Activated T-helper 17 cell treated with anti-CD3 and anti-CD28 coated beads, Interleukin-2, amount 50 U/mL, for 72 hours (primary cell): ENCODE data around the gene RNF214. TPM values are rescaled to one million over a fixed set of nuclear protein-coding genes. Genes with fewer than 3 reads are reported as not detected.
A peak's percentile ranks its signal among the peaks of the same experiment; 100 is the strongest.
"Not testable (repeated sequence)": the region's sequence is repeated elsewhere in the genome, so short reads cannot be mapped to it uniquely, and the experiment has no call there.

ENCODE experiments used
- ATAC-seq: fragments of 150-1000 bp; cut with Tn5 transposase; replicated peaks from 2 replicates; pipeline ENCODE4 v1.10.0; 2021; ENCODE audit warnings: mild to moderate bottlenecking, moderate library complexity
- H3K27ac Mint-ChIP-seq: one replicate; pipeline ENCODE4 v1.8.0; 2022; ENCODE audit warnings: mixed read lengths
- H3K27me3 Mint-ChIP-seq: one replicate; pipeline ENCODE4 v1.8.0; 2022; ENCODE audit warnings: mixed read lengths
- H3K36me3 Mint-ChIP-seq: one replicate; pipeline ENCODE4 v1.8.0; 2022; ENCODE audit warnings: low read depth, mild to moderate bottlenecking, mixed read lengths
- H3K4me1 Mint-ChIP-seq: one replicate; pipeline ENCODE4 v1.8.0; 2022; ENCODE audit warnings: mixed read lengths
- H3K4me3 Mint-ChIP-seq: one replicate; pipeline ENCODE4 v1.8.0; 2022; ENCODE audit warnings: mild to moderate bottlenecking, mixed read lengths
- H3K9me3 Mint-ChIP-seq: one replicate; pipeline ENCODE4 v1.8.0; 2022; ENCODE audit warnings: mixed read lengths
- total RNA-seq, 2 donors: library from RNA; stranded (reverse); gene quantifications; one replicate each; pipeline ENCODE4 v1.2.3, GENCODE V29; 2022

RNF214 gene
- total RNA-seq, 2 donors from 2014 or later = 15.3 to 18.6 TPM

DNA sequence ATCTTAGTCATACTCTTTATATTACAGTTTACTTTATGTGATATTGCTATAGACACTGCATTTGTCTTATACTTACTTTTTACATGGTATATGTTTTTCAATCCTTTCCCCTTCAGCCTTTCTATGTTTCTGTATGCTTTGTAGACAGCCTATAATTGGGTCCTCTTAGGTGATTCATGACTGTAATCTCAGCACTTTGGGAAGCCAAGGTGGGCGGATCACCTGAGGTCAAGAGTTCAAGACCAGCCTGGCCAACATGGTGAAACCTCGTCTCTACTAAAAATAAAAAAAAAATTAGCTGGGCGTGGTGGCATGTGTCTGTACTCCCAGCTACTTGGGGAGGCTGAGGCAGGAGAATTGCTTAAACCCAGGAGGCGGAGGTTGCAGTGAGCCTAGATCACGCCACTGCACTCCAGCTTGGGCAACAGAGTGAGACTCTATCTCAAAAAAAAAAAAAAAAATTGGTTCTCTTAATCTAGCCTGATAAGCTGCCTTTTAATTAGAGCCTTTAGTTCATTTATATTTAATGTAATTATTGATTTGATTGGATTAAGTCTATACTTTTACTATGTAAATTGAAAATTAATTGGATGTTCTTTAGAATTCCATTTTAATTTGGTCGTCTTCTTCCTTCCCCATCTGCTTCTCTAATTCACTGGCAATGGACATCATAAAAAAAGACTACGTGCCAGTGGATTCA, 32.3 kb downstream of the RNF214 start:
- H3K27me3 Mint-ChIP-seq, H3K9me3 Mint-ChIP-seq, H3K4me1 Mint-ChIP-seq, ATAC-seq, H3K4me3 Mint-ChIP-seq, H3K27ac Mint-ChIP-seq: not testable (repeated sequence)
- peaks cover 45% of the 10 kb centered on the region for H3K36me3 Mint-ChIP-seq

DNA sequence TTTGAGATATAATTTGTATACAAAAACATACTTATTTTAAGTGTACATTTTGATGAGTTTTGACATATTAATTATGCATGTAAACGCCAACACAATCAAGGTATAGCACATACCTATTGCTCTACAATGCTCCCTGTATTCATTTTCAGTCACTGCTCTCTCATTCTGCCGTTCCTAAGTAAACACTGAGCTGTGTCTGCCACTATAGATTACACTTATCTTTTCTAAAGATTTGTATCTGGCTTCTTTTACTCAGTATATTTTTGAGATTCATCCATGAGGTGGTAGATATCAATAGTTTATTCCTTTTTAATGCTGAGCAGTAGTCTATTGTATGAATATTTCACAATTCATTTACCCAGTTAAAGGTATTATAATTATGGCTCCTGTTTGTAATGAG, 33.3 kb downstream of the RNF214 start:
- no peaks in the 10 kb centered on the region for H3K9me3 Mint-ChIP-seq
- no peak overlapping the region for H3K4me3 Mint-ChIP-seq
- no peaks in the 10 kb centered on the region for H3K27me3 Mint-ChIP-seq
- H3K36me3 Mint-ChIP-seq = peaks cover 40% of the 10 kb centered on the region
- H3K4me1 Mint-ChIP-seq = peaks cover 4% of the 10 kb centered on the region
- no peak overlapping the region for H3K27ac Mint-ChIP-seq
- no peak for ATAC-seq

GRCh38 chr11:117269856-117270255, 37.4 kb downstream of the RNF214 start:
- Mint-ChIP-seq H3K36me3 (peaks cover 32% of the 10 kb centered on the region), H3K4me1 (peaks cover 9% of the 10 kb centered on the region), H3K4me3 (no peak overlapping the region), H3K27me3 (no peaks in the 10 kb centered on the region), H3K27ac (no peak overlapping the region), H3K9me3 (no peaks in the 10 kb centered on the region)
- no peak for ATAC-seq

- Mint-ChIP-seq H3K9me3 (no peaks in the 10 kb centered on the region), H3K4me1 (peaks cover 18% of the 10 kb centered on the region), H3K27me3 (no peaks in the 10 kb centered on the region), H3K4me3 (no peak overlapping the region), H3K36me3 (peaks cover 26% of the 10 kb centered on the region), H3K27ac (no peak overlapping the region)
- no peak for ATAC-seq
These were observed 38.7 kb downstream of the RNF214 start for GRCh38 chr11:117271208-117271607.

GRCh38 chr11:117272175-117272574, 39.7 kb downstream of the RNF214 start:
- H3K27me3 Mint-ChIP-seq, H3K27ac Mint-ChIP-seq, H3K4me3 Mint-ChIP-seq, H3K9me3 Mint-ChIP-seq, ATAC-seq: not testable (repeated sequence)
- peaks cover 18% of the 10 kb centered on the region for H3K4me1 Mint-ChIP-seq
- peaks cover 16% of the 10 kb centered on the region for H3K36me3 Mint-ChIP-seq

DNA sequence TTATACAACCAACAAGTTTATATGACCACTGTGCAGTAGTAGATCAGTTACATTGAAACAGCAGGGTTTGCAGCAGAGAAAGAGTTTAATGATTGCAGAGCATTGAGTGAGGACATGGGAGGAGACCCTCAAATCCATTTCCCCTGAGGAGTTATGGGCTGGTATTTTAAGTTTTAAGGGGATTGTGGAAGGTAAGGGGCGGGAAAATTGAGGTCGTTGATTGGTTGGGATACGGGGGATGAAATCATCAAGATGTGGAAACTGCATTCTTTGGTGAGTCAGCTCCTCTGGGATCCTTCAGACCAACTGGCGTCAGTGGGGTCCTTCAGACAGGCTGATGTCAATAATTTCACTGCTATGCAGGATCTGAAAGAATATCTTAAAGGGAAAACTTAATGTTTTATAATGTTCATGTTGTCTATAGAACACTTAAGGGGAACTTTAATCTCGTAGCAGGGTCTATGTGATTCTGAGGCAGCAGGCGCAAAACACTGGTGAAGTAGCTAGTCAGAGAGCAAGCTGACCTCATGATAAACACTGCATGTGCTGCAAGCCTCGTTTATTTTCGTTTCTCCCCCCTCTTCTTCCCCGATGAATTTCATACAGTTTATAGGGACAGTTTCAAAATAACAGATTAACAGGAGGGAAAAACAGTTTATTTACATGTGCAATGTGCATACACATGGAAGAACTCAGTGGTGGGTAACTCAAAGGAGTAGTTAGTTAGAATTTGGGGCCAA, 41.2 kb downstream of the RNF214 start:
- Mint-ChIP-seq H3K27me3 (no peaks in the 10 kb centered on the region), H3K9me3 (no peaks in the 10 kb centered on the region), H3K4me1 (peaks cover 18% of the 10 kb centered on the region), H3K27ac (peak overlapping the region; percentile 37), H3K36me3 (peaks cover 7% of the 10 kb centered on the region), H3K4me3 (no peak overlapping the region)
- no peak for ATAC-seq

DNA sequence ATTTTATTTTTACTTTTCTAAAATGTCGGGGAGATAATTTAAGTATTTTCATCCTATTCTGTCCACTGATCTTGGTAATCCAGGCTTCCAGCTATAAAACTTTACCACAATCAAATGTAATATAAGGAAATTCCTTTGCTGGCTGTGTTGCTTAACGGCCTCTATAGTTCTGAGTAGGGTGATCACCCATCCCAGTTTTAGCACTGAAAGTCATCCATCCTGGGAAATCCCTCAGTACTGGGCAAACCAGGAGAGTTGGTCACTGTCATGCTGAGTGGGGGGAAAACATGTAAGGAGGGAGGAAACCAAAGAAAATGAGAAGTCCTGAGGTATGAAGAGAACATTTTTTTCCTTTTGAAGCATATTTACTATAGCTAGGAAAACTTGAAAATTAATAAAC, 45.9 kb downstream of the RNF214 start:
- Mint-ChIP-seq H3K27me3 (no peaks in the 10 kb centered on the region), H3K4me3 (no peak overlapping the region), H3K9me3 (no peaks in the 10 kb centered on the region), H3K4me1 (peaks cover 43% of the 10 kb centered on the region), H3K27ac (peak overlapping the region; percentile 16), H3K36me3 (peaks cover 30% of the 10 kb centered on the region)
- no peak for ATAC-seq

DNA sequence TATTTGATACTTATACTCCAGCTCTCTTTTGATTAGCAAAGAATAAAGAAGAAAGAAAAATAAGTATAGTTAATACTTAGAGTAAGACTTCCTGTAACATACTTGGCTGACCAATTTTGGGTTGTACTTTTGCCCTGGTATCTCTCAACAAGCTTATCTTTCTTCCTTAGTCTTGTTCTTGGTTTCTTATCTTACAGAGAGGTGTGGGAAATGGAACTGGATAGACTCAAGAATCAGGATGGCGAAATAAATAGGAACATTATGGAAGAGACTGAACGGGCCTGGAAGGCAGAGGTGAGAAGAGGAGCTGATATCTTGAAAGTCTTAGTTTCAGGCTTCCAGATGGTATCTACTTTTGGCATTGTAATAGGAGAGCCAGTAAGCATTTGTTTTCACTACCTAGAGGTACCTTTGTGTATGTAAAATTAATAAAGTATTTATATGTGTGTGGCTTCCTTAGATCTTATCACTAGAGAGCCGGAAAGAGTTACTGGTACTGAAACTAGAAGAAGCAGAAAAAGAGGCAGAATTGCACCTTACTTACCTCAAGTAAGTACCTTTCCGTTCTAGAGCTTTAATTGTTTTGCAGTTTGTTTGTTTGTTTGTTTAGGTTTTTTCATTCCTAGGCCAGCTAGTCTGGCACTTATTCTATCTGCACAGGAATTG, 47.4 kb downstream of the RNF214 start:
- Mint-ChIP-seq H3K27ac (peak overlapping the region; percentile 76), H3K4me1 (peaks cover 34% of the 10 kb centered on the region), H3K36me3 (peaks cover 39% of the 10 kb centered on the region), H3K4me3 (peak overlapping the region; percentile 38), H3K27me3 (no peaks in the 10 kb centered on the region), H3K9me3 (no peaks in the 10 kb centered on the region)
- ATAC-seq = peak; percentile 72

GRCh38 chr11:117281159-117281558, 48.7 kb downstream of the RNF214 start:
- ATAC-seq = no peak
- no peaks in the 10 kb centered on the region for H3K9me3 Mint-ChIP-seq
- H3K36me3 Mint-ChIP-seq = peaks cover 52% of the 10 kb centered on the region
- no peak overlapping the region for H3K27ac Mint-ChIP-seq
- H3K4me1 Mint-ChIP-seq = peaks cover 25% of the 10 kb centered on the region
- H3K4me3 Mint-ChIP-seq = peak overlapping the region; percentile 38
- H3K27me3 Mint-ChIP-seq = no peaks in the 10 kb centered on the region

GRCh38 chr11:117281869-117282268, 49.4 kb downstream of the RNF214 start:
- Mint-ChIP-seq H3K4me1 (peaks cover 25% of the 10 kb centered on the region), H3K27me3 (no peaks in the 10 kb centered on the region), H3K36me3 (peaks cover 59% of the 10 kb centered on the region), H3K4me3 (no peak overlapping the region), H3K9me3 (no peaks in the 10 kb centered on the region), H3K27ac (peak overlapping the region; percentile 47)
- no peak for ATAC-seq

DNA sequence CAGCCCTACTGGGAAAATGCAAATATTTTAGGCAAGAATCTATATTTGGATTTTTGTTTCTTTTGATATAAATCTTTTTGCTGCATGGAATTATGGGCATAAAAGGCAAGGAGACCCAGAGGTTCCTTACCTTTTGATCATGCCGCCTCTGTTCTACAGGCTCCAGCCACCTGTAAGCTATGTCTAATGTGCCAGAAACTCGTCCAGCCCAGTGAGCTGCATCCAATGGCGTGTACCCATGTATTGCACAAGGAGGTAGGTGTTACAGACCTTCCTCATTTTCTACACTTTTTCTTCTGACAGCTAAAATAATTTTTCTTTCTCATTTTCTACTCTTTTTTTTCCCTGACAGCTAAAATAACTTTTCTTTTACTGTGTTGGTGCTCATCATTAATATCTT, 50.5 kb downstream of the RNF214 start:
- peaks cover 70% of the 10 kb centered on the region for H3K36me3 Mint-ChIP-seq
- peak overlapping the region; percentile 47 for H3K27ac Mint-ChIP-seq
- peaks cover 25% of the 10 kb centered on the region for H3K4me1 Mint-ChIP-seq
- ATAC-seq = no peak
- no peaks in the 10 kb centered on the region for H3K27me3 Mint-ChIP-seq
- H3K4me3 Mint-ChIP-seq = no peak overlapping the region
- no peaks in the 10 kb centered on the region for H3K9me3 Mint-ChIP-seq

GRCh38 chr11:117284053-117284452, 51.6 kb downstream of the RNF214 start:
- Mint-ChIP-seq H3K27me3 (no peaks in the 10 kb centered on the region), H3K9me3 (no peaks in the 10 kb centered on the region), H3K4me3 (no peak overlapping the region), H3K27ac (no peak overlapping the region), H3K4me1 (peaks cover 23% of the 10 kb centered on the region), H3K36me3 (peaks cover 80% of the 10 kb centered on the region)
- no peak for ATAC-seq

- peaks cover 72% of the 10 kb centered on the region for H3K36me3 Mint-ChIP-seq
- no peak for ATAC-seq
- H3K9me3 Mint-ChIP-seq = no peaks in the 10 kb centered on the region
- peaks cover 11% of the 10 kb centered on the region for H3K4me1 Mint-ChIP-seq
- no peak overlapping the region for H3K27ac Mint-ChIP-seq
- no peaks in the 10 kb centered on the region for H3K27me3 Mint-ChIP-seq
- no peak overlapping the region for H3K4me3 Mint-ChIP-seq
These were observed 54.1 kb downstream of the RNF214 start for GRCh38 chr11:117286588-117286987.

DNA sequence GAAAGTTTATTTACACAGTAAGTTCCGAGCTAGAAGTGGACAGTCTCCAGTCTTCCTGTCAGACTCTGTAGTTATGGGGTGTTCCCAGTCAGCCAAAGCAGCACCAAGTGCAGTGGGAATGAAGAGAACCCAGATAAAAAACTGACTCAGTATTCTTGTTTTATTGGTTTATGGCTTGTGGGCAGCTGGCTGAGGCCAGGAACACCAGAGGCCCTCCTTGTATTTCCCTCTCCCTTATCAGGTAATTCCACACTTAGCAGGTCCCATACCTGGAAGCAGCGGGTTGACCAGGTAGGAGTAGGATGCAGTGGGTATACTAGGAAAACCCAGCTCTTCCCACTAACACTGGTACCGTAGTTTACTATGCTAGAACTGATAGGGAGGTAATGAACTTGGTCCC, 55.2 kb downstream of the RNF214 start:
- H3K27me3 Mint-ChIP-seq = no peaks in the 10 kb centered on the region
- no peak overlapping the region for H3K27ac Mint-ChIP-seq
- H3K4me1 Mint-ChIP-seq = peaks cover 1% of the 10 kb centered on the region
- H3K4me3 Mint-ChIP-seq = no peak overlapping the region
- no peaks in the 10 kb centered on the region for H3K9me3 Mint-ChIP-seq
- peaks cover 61% of the 10 kb centered on the region for H3K36me3 Mint-ChIP-seq
- ATAC-seq = no peak

GRCh38 chr11:117289795-117290194, 57.3 kb downstream of the RNF214 start:
- H3K36me3 Mint-ChIP-seq = peaks cover 41% of the 10 kb centered on the region
- ATAC-seq = no peak

More at GRCh38 chr11:117289795-117290194, 57.3 kb downstream of the RNF214 start:
- no peaks in the 10 kb centered on the region for H3K9me3 Mint-ChIP-seq
- no peaks in the 10 kb centered on the region for H3K4me1 Mint-ChIP-seq
- H3K27ac Mint-ChIP-seq = no peak overlapping the region
- no peak overlapping the region for H3K4me3 Mint-ChIP-seq
- H3K27me3 Mint-ChIP-seq = no peaks in the 10 kb centered on the region
